ENCODE measurements around the gene C2CD4B.

DNA sequence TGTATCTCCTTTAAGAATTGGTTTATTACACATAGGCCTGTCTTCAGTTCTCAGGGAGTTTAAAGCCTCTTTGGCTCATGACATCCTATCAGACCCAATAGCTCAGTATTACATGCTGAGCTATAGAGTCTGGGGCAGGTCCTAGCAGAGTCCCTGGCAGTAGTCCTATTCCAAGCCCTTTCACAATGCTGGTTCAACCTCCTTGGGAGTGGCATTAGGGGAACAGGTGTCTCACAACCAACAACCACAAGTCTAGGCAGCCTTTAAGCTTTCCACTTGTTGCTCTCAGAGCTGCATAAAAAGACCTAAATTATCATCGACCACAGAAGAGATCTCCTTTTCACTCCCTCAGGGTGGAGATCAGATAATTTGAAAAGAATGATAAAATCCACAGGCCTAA, 22.8 kb upstream of the C2CD4B start:
- TF ChIP-seq, protein P1, sequence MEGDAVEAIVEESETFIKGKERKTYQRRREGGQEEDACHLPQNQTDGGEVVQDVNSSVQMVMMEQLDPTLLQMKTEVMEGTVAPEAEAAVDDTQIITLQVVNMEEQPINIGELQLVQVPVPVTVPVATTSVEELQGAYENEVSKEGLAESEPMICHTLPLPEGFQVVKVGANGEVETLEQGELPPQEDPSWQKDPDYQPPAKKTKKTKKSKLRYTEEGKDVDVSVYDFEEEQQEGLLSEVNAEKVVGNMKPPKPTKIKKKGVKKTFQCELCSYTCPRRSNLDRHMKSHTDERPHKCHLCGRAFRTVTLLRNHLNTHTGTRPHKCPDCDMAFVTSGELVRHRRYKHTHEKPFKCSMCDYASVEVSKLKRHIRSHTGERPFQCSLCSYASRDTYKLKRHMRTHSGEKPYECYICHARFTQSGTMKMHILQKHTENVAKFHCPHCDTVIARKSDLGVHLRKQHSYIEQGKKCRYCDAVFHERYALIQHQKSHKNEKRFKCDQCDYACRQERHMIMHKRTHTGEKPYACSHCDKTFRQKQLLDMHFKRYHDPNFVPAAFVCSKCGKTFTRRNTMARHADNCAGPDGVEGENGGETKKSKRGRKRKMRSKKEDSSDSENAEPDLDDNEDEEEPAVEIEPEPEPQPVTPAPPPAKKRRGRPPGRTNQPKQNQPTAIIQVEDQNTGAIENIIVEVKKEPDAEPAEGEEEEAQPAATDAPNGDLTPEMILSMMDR (IDR thresholded peaks at IDR 0.05): no peak
- TF ChIP-seq POLR2A (IDR thresholded peaks at IDR 0.05): no peak

All from thyroid gland (tissue), 4 donors.